GM10847 (cell line): ENCODE data around the gene MAP6.

Experiments used
- POLR2A ChIP-seq: IDR thresholded peaks from 2 replicates; pipeline ENCODE4 v1.6.1; 2011; ENCODE audit not compliant: insufficient read length; ENCODE audit errors: extremely low read depth

MAP6 gene

GRCh38 chr11:75650167-75650723 is 18.6 kb downstream of the MAP6 start:
- TF ChIP-seq POLR2A, result no peak

- no peak for TF ChIP-seq POLR2A
These were observed 23.9 kb downstream of the MAP6 start for GRCh38 chr11:75644946-75645345.

GRCh38 chr11:75644370-75644769 is 24.5 kb downstream of the MAP6 start:
- no peak for TF ChIP-seq POLR2A

- no peak for TF ChIP-seq POLR2A
These were observed 26.3 kb downstream of the MAP6 start for GRCh38 chr11:75642402-75643113.

- no peak for TF ChIP-seq POLR2A
These were observed 29.1 kb downstream of the MAP6 start for GRCh38 chr11:75639762-75640181.

- no peak for TF ChIP-seq POLR2A
These were observed 30.8 kb downstream of the MAP6 start for GRCh38 chr11:75637998-75638397.

- no peak for TF ChIP-seq POLR2A
These were observed 33.6 kb downstream of the MAP6 start for GRCh38 chr11:75635066-75635862.

GRCh38 chr11:75633409-75634066 is 35.3 kb downstream of the MAP6 start:
- TF ChIP-seq POLR2A, result no peak

GRCh38 chr11:75632962-75633361 is 35.9 kb downstream of the MAP6 start:
- no peak for TF ChIP-seq POLR2A

- TF ChIP-seq POLR2A, result no peak
These were observed 36.4 kb downstream of the MAP6 start for GRCh38 chr11:75632450-75632849.

GRCh38 chr11:75631086-75631730 is 37.6 kb downstream of the MAP6 start:
- TF ChIP-seq POLR2A, result no peak

GRCh38 chr11:75627906-75628668 is 40.8 kb downstream of the MAP6 start:
- TF ChIP-seq POLR2A, result no peak

GRCh38 chr11:75626889-75627529 is 41.8 kb downstream of the MAP6 start:
- no peak for TF ChIP-seq POLR2A
